HG03135 (cell line): ENCODE data around the gene CUEDC1.
"Not testable (repeated sequence)": the region's sequence is repeated elsewhere in the genome, so short reads cannot be mapped to it uniquely, and the experiment has no call there.

ENCODE experiments used
- ATAC-seq: cut with Tn5 transposase; IDR thresholded peaks from one replicate; pipeline ENCODE4 v1.9.1; 2021; ENCODE audit warnings: mild to moderate bottlenecking, moderate library complexity; ENCODE audit not compliant: unreplicated experiment

CUEDC1 gene

GRCh38 chr17:57846056-57846945 is 108.9 kb downstream of the CUEDC1 start:
- not testable (repeated sequence) for ATAC-seq

DNA sequence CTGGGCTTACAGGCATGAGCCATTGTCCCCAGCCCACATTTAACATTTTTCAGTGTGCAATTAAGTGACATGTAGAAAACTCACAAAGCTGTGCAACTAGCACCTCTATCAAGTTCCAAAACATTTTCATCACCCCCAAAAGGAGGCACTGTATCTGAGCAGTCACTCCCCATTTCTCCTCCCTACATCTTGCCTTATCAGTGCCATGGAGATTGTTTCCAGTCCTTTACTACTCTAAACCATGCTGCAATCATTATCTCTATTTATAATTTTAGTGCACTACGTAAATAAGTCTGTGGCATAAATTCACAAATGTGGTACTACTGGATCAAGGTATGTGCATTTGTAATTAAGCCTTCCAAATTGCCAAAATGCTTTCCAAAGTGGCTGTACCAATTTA is 112.9 kb downstream of the CUEDC1 start:
- no peak for ATAC-seq

GRCh38 chr17:57839571-57839923 is 115.7 kb downstream of the CUEDC1 start:
- ATAC-seq: no peak

DNA sequence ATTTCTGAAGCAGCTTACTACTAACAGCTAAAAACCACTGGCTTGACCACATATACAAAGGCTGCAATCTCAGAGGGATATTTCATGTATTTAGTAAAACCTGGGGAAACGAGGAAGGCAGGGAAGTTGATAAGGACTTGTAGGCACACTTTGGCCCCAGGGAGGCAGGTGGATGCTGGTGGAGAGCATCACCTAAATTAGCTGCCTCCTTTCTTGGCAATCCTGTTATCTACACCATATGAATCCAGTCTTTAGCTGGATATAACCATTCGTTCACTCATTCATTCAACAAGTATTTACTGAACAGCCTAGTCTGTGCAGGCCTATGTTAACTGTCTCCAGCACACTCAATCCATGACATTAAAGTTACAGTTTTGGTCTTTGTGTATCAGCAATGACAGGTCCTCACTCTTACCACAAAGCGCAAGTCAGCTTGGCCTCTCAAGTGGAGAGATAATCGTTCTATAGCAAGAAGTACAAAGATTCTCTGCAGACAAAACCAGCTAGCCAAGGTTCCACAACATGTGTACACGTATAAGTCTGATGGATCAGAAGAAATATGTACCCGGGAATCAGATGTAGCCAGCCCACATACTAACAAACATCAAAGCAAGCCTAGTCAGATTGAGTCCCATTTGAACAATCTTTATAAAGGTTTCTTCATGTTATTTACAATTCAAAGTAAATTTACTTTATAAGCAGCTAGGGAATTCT is 116.2 kb downstream of the CUEDC1 start:
- ATAC-seq: no peak

DNA sequence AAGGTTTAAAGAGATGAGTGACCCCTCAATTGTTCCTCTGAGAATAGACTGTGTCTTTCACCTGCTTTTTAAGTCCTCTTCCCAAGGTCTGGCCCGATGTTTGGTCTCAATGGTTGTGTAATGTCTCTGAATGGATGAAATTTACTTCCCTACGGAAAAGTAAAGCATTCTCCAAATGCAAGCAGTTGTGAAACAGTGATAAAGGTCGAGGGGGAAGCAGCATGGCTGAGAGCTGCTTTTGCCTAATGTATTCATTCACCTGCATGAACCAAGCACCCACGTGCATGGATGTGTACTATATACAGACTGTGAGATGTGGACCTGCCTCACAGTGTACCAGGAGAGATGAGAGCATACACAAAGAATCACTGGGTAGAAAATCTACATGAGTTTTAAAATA is 116.8 kb downstream of the CUEDC1 start:
- no peak for ATAC-seq

- ATAC-seq: no peak
Observed at GRCh38 chr17:57835333-57835900, 119.8 kb downstream of the CUEDC1 start.

GRCh38 chr17:57834146-57834741 is 121.0 kb downstream of the CUEDC1 start:
- no peak for ATAC-seq

DNA sequence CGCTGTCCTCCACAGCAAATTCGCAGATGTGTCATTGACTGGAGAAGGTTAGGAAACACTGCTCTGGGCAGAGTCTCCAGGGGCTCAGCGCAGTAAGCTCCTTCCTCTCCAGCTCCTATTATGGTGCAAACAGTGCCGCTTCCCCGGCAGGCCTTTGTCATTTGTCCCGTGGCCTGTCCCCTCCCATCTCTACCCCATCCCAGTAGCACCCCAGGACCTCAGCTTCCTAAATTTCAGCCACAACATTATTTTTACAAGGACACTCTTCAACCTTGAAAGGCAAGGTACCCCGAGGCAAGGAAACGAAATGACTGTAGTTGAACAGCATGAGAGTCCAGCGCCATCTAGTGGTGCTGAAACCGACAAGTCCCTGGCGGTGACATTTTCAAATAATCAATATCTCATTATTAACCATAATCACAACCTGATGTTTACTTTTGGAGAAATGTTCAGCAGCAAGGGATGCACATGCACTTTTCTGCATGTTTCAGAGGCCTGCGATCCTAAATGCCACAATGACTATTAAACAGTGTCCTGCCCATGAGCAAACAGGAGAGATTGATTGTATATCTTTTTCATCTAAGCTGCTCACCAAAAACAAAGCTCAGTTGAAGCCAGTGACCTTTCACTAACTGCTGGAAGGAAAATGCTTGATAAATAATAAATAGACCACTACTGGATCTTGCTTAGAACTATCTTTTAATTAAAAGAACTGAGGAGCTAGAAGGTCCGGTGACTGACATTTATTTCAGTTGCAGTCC is 121.9 kb downstream of the CUEDC1 start:
- no peak for ATAC-seq

- no peak for ATAC-seq
Observed at GRCh38 chr17:57832314-57833178, 122.7 kb downstream of the CUEDC1 start.

DNA sequence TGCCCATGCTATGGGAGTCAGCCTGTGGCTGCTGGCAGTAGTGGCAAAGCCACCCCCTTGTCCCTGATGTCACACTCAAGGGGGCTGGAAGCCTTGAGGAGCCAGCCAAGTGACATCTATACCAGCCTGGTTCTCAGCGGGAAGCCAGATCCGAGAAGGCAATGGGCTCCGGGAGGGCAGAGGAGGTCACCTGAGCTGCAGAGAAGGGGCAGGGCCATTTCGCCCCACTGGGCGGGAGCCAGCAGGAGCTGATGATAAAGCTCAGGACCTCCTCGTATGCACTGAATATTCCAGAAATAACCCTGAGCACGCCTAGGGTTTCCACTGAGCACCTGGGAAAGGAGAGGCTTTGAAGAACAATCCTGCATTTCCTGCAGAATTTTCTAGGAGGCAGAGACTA is 124.3 kb downstream of the CUEDC1 start:
- ATAC-seq: no peak

DNA sequence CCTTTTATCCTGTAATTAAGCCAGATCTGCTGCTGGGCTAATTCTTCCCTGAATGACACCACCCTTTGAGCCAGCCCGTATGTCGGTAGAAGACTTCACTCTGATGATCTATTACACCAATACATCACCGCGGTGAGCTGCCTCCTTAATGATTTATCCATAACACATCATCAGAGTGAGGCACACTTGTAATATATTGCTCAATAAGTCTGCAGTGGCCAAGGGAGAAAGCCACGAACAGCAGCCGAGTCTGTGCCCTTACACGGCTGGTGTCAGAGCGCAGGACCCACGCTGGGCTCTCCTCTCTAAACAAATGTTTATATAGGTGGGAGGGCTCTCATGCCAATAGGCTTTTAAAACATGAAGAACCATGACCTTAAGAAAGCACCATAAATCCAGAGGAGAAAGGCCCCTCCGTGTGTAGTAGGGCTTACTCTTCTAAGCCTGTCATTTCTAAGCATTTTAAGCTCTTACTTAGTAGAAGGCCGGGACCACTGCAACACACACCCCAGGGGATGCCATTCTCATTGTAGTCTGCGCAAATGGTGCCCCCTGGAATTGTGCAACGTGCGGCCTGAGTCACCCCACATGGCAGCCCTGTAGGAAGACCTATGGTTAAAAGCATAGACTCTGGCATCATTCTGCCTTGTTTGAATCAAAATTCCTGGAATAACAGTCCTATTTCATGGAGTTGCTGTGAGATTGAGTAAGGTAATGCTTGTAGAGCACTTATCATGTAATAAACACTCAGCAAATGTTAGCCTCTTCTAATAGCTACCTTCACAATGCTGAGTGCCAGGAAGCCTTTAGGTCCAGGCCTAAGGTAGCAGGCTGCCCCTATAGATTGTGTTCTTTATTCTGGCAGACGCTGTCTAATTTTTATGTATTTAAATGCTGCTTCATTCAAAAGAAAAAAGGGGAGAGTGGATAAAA is 131.5 kb downstream of the CUEDC1 start:
- ATAC-seq: no peak

DNA sequence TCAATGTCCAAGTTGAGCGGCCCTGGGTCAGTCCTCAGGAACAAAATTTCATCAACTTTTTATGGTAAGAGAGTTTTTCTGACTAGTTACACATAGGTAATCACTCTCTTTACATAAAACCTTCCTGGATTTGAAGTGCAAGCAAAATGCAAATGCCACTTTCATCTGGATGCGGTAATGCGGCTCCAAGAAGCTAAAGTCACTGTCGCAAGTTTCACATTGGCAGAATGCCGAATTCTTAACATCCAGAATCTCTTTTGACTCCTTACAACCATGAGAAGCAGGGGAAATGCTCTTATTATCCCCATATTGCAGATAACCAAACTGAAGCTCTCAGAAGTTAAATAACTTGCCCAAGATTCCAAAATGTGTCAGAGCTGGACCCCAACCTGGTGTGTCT is 135.3 kb downstream of the CUEDC1 start:
- no peak for ATAC-seq

DNA sequence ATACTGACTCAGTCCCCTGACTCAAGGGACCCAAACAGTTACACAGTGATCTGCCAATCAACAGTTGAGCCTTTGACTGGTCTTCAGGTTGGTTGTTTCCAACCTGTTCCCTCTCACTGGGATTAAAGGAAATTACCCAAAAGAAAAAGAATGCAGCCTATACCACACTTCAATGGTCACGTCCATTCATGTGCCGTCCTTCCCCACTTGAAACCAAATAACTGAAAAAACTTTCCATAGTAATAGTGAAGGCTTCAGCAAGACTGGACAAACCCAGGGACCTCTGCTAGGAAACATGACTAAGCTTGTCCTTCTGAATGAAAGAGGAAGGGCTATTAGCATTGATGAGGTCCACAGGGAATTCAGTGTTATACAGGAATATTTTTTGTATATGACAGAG is 135.9 kb downstream of the CUEDC1 start:
- no peak for ATAC-seq

- ATAC-seq: no peak
Observed at GRCh38 chr17:57818066-57818465, 137.1 kb downstream of the CUEDC1 start.

- no peak for ATAC-seq
Observed at GRCh38 chr17:57817299-57817698, 137.9 kb downstream of the CUEDC1 start.

- no peak for ATAC-seq
Observed at GRCh38 chr17:57814421-57814820, 140.8 kb downstream of the CUEDC1 start.

DNA sequence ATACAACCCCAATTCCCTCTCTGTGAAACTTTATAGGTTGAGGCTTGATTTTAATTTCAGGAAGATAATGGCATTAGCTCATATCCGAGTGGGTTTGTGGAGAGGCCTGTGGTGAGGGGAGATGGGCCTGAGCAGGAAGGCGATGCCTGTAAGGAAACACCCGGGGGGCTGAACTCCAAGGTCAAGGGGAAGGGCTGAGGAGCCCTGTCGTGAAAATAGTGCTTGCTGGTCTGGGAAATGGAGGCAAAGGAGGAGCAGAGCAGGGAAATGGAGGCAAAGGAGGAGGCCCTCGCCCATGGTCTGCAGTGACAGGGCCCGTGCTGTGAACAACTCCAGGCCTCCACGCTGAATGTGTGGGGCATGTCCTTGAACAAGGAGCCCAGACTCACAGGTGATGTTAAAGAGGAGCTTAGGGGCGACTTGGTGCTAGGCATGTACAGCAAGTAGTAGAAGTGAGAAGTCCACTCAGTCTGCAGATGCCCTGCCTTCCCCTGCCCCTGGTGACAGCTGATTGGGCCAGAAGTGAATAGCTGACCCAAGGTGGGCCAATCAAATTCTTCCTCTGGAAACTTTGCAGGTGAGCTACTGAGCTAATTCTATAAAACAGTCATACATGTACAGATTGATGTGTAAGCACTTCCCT is 143.5 kb downstream of the CUEDC1 start:
- no peak for ATAC-seq
